Activated CD4-positive, alpha-beta memory T cell treated with anti-CD3 and anti-CD28 coated beads, Interleukin-2, amount 10 ng/mL, durations not matched to agents 7 days and 5 days (primary cell): ENCODE results near the gene PGM2. TPM values are rescaled to one million over a fixed set of nuclear protein-coding genes. Genes with fewer than 3 reads are reported as not detected.
A peak's percentile ranks its signal among the peaks of the same experiment; 100 is the strongest.

ENCODE experiments used
- CTCF ChIA-PET: fragments of 350-600 bp; sonication (Branson Sonifier 250); formaldehyde crosslinking; loops from one replicate; lab custom pipeline; 2021; ENCODE audit warnings: antibody characterized with exemption, inconsistent platforms; lab: Charles Lee
- POLR2A ChIA-PET: fragments of 350-600 bp; sonication (Branson Sonifier 250); formaldehyde crosslinking; loops from one replicate; lab custom pipeline; 2021; ENCODE audit warnings: antibody characterized with exemption; lab: Charles Lee
- DNase-seq: peaks from one replicate; pipeline ENCODE4 v3.0.0-alpha.2; 2020
- H3K27ac Mint-ChIP-seq: one replicate; pipeline ENCODE4 v1.8.0; 2021; ENCODE audit warnings: mild to moderate bottlenecking, mixed read lengths
- H3K27me3 Mint-ChIP-seq: one replicate; pipeline ENCODE4 v1.8.0; 2021; ENCODE audit warnings: mixed read lengths
- H3K36me3 Mint-ChIP-seq: one replicate; pipeline ENCODE4 v1.8.0; 2021; ENCODE audit warnings: low read depth, mixed read lengths
- H3K4me1 Mint-ChIP-seq: one replicate; pipeline ENCODE4 v1.8.0; 2021; ENCODE audit warnings: mixed read lengths
- H3K4me3 Mint-ChIP-seq: one replicate; pipeline ENCODE4 v1.8.0; 2021; ENCODE audit warnings: mild to moderate bottlenecking, mixed read lengths
- H3K9me3 Mint-ChIP-seq: one replicate; pipeline ENCODE4 v1.8.0; 2021; ENCODE audit warnings: mixed read lengths
- total RNA-seq, 2 experiments: library from RNA; stranded (reverse); gene quantifications; one replicate each; pipeline ENCODE4 v1.2.3, GENCODE V29; 2021

PGM2 gene
- total RNA-seq, 2 experiments from 2014 or later: 30.6 to 37.4 TPM

DNA sequence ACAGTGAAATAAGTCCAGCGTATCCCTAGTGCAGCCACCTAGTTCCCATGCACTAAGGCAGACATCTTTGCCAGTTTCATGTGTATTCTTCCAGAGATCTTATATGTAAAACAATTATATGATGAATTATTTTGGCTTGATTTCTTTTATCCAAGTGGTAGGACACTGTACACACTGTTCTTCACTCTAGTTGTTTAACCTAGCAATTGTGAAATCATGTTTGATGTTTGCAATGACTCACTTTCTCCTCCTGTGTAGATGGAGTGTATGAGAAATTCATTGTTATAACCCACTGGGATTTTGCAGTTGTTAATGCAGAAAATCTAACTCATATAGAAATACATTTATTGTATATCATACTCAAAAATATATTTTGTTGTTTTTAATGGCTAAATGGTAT lies 46.9 kb downstream of the PGM2 start:
- Mint-ChIP-seq H3K27ac (no peak overlapping the region), H3K27me3 (no peaks in the 10 kb centered on the region), H3K9me3 (no peaks in the 10 kb centered on the region), H3K4me1 (peaks cover 12% of the 10 kb centered on the region), H3K4me3 (no peak overlapping the region), H3K36me3 (peaks cover 2% of the 10 kb centered on the region)
- no peak for DNase-seq
- ChIA-PET CTCF (no interaction called here), POLR2A (no interaction called here)

DNA sequence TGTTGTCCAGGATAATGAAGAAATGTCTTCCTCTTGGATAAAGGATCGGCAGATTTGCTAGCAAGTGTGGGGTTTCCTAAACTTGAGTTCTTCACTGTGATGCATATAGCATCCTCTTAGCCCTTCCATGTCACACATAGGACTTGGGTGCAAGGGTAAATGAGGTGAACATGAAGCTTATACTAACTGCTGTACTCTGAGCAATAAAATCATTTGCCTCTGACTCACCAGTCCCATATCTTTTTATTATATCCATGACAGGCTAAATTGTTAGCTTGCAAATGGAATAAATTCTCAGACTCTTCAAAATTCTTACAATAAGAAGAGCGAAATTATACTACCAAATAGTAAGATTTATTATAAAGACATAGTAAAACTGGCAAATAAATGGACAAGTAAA lies 49.7 kb downstream of the PGM2 start:
- Mint-ChIP-seq H3K9me3 (no peaks in the 10 kb centered on the region), H3K36me3 (peaks cover 2% of the 10 kb centered on the region), H3K4me3 (no peak overlapping the region), H3K27ac (no peak overlapping the region), H3K4me1 (peaks cover 12% of the 10 kb centered on the region), H3K27me3 (no peaks in the 10 kb centered on the region)
- DNase-seq: no peak
- ChIA-PET POLR2A (interaction anchor here (1.3 kb wide), 1 partner anchor 46 kb away, joined by 3 read pairs; no protein-coding TSS in a partner anchor), CTCF (no interaction called here)

DNA sequence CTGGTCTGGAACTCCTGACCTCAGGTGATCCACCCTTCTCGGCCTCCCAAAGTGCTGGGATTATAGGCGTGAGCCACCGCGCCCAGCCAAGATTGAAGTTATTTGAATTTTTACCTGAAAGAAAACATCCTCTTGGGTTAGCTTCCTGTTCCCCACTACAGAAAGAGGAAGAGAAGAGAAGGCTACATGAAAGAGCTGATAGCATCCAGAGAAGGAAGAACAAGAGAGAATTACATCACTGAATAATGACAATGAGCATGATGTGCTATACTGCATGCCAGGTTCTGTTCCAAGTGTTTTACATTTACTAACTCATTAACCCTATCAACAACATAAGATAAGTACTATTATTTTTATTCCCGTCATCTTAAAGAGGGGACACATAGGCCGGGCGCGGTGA lies 52.9 kb downstream of the PGM2 start:
- H3K36me3 Mint-ChIP-seq: no peaks in the 10 kb centered on the region
- no peak overlapping the region for H3K4me3 Mint-ChIP-seq
- no peaks in the 10 kb centered on the region for H3K4me1 Mint-ChIP-seq
- H3K9me3 Mint-ChIP-seq: no peaks in the 10 kb centered on the region
- no peak overlapping the region for H3K27ac Mint-ChIP-seq
- CTCF ChIA-PET: no interaction called here
- POLR2A ChIA-PET: no interaction called here
- no peak for DNase-seq
- peaks cover 16% of the 10 kb centered on the region for H3K27me3 Mint-ChIP-seq

DNA sequence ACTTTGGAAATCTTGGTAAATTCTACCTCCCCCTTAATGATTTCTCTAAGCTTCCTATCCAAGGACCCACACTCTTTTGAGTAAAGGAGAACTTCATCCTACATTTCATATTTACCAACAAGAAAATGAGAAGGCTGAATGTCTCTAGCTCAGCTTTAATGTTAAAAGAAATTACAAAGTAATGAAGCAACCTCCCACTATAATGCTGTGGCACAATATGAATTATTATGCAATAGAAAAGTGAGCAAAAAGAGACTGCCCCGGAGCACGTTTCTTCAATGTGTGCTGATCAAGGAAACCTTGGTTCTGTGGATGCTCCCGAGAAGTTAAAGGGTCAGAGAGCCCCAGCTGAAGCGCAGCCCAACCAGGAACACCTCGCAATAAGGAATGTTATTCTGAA lies 55.3 kb downstream of the PGM2 start:
- H3K27ac Mint-ChIP-seq: no peak overlapping the region
- no peak for DNase-seq
- no peak overlapping the region for H3K4me3 Mint-ChIP-seq
- peaks cover 20% of the 10 kb centered on the region for H3K27me3 Mint-ChIP-seq
- CTCF ChIA-PET: no interaction called here
- H3K9me3 Mint-ChIP-seq: no peaks in the 10 kb centered on the region
- peaks cover 6% of the 10 kb centered on the region for H3K4me1 Mint-ChIP-seq
- H3K36me3 Mint-ChIP-seq: no peaks in the 10 kb centered on the region
- POLR2A ChIA-PET: no interaction called here

DNA sequence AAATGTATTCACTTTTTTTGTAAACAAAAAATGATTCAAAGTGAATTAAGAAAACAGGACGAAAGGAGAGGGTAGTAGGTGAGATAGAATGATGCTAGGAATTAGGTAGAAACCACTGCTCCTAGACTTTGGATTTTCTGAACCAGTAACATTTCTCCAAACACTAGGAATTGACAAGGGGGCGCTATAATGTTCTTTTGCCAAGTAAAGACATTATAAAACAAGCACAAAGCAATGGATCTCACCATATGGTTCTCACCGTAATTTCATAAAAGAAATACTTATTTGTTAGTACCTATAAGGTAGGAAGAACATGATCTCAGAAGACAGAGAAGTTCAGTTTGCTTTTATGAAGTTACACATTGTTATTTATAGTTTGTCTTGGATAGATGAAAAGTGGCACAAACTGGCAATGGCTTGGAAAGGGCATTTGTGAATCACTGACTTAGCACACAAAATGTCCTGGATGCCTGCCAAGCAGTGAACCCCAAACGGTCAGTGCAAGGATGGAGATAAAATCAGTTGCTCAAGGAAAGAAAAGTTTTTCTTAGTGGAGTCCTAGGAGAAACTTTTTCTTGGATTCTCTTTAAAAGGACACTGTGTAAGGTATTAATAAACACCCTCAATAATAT lies 56.3 kb downstream of the PGM2 start:
- Mint-ChIP-seq H3K9me3 (no peaks in the 10 kb centered on the region), H3K36me3 (no peaks in the 10 kb centered on the region), H3K27me3 (peaks cover 23% of the 10 kb centered on the region), H3K4me3 (no peak overlapping the region), H3K27ac (no peak overlapping the region), H3K4me1 (peaks cover 6% of the 10 kb centered on the region)
- ChIA-PET POLR2A (no interaction called here), CTCF (no interaction called here)
- no peak for DNase-seq

DNA sequence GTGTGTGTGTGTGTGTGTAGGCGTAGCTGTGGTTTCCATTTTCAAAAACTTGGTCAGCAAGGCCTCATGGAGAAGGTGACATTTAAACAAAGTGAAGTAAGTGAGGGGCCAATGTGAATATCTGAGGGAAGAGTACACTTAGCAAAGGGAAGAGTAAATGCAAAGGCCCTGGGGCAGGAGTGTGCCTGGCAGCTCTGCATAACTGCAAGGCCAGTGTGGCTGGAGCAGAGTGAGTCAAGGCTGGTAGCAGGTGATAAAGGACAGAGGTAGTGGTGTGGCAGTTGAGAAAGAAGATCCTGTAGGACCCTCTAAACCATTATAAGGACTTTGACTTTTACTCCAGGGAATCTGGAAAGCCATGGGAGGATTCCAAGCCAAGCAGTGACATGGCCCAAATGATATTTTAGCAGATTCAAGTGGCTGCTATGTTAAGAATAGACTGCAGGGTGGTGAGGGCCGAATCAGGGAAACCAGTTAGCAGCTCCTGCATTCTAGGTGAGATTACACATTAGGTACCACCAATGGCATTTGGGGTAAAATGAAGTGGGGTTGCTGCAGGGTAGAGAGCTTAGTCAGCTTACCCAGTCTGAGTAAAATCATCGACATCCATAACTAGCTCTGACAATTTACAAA lies 58.5 kb downstream of the PGM2 start:
- DNase-seq: no peak
- Mint-ChIP-seq H3K36me3 (no peaks in the 10 kb centered on the region), H3K4me3 (no peak overlapping the region), H3K9me3 (no peaks in the 10 kb centered on the region), H3K27me3 (peaks cover 28% of the 10 kb centered on the region), H3K27ac (no peak overlapping the region), H3K4me1 (peaks cover 15% of the 10 kb centered on the region)
- ChIA-PET POLR2A (no interaction called here), CTCF (no interaction called here)

DNA sequence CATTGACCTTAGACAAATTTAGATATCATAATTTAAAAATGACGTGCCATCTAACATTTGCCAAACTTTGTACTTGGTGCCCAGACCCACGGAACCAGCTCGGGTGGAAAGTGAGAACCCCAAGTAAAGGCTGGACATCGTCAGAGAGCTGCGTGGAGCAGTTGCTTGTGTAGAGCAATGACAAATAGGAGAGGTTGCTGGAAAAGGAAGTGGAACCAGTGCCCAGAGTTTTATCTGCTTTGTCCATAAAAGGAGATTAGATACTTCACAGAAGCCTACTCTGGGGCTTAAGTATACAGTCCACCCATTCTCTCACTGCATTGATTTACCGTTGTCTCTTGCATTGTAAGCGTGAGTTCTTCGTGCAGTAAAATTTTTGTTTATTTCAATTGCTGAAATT lies 59.0 kb downstream of the PGM2 start:
- ChIA-PET POLR2A (no interaction called here), CTCF (interaction anchor here (0.5 kb wide), 1 partner anchor 315 kb away, joined by 3 read pairs; no protein-coding TSS in a partner anchor)
- Mint-ChIP-seq H3K4me1 (peaks cover 15% of the 10 kb centered on the region), H3K27ac (no peak overlapping the region), H3K4me3 (no peak overlapping the region), H3K9me3 (no peaks in the 10 kb centered on the region), H3K36me3 (no peaks in the 10 kb centered on the region), H3K27me3 (peaks cover 31% of the 10 kb centered on the region)
- no peak for DNase-seq

DNA sequence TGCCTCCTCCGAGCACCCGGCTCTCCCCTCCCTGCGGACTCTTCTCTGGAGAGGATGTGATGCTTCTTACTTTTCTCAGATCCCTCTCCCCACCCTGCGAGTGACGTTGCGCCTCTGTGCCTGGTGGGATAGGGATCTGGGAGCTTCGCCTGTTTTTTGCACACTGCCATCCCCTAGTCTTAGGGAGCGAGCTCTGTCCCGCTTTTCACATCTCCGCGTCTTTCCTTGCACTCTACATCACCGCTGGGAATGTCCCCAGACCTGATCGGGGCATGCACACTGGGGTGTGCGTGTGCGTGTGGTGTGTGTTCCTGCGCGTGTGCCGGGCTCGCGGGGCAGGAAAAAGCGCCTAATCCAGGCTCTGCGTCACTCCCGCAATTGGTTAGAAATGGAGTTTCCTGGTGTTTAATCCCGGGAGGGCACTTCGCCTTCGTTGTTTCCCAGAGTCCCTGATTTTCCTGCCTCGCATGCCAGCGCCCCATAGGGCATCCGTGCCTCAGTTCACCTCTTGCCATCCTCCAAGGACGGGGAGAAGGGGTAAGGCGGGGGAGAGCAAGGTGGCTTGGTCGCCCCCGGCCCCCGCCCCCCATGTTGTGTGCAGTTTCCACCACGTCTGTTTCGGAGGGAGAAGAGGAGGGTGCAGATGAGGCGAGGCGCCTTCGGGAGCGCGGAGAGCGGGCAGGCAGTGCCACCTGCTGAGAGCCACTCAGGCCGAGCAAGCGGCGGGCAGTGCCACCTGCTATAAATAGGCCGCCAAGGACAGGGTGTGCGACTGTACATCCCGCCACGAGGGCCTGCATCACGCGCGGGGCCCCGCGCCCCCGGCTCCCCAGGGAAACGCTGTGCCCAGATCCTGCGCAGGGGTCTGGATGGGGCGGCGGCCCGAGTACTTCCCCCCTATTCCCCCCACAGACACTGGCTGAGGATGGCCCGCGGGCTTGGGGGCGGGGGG lies 63.6 kb downstream of the PGM2 start:
- ChIA-PET POLR2A (interaction anchor here (0.6 to 3.0 kb wide), 5 partner anchors 29 to 203 kb away, joined by 3 to 31 read pairs (median 9); partner anchors contain the start of genes PGM2 and RELL1), CTCF (no interaction called here)
- H3K27me3 Mint-ChIP-seq: peaks cover 13% of the 10 kb centered on the region

DNA sequence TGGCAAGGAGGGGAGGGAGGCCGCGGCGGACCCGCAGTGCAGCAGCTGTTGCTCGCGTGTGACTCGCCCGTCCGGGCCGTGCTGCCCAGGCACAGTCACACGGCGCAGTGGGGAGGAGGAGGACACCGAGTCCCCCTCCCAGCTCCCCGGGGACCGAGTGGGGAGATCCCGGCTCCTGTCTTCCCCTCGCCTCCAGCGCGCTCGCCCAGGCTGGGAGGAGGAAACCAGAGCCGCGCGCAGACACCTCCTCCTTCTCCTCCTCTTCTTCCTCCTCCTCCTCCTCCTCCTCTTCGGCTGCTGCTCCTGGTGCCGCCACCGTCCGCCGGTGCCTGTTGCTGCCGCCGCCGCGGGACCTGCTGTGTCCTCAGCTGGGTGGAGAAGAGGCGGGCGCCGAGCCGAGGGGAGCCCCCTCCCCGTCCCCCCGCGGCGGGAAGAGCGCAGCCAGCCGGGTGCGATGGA lies 64.3 kb downstream of the PGM2 start, which contains the start of gene TBC1D1:
Gene TBC1D1 (plus strand): TSS at position 284 of the 459 bp plus-strand sequence. CDS start 11,012 bp downstream, outside the sequence.
- H3K9me3 Mint-ChIP-seq: no peaks in the 10 kb centered on the region

More for the DNA sequence above, 63.6 kb downstream of the PGM2 start:
- peak overlapping the region; percentile 65 for H3K4me3 Mint-ChIP-seq
- H3K27ac Mint-ChIP-seq: no peak overlapping the region
- H3K9me3 Mint-ChIP-seq: no peaks in the 10 kb centered on the region
- peaks cover 20% of the 10 kb centered on the region for H3K36me3 Mint-ChIP-seq
- peak; percentile 31 for DNase-seq
- H3K4me1 Mint-ChIP-seq: peaks cover 31% of the 10 kb centered on the region

DNA sequence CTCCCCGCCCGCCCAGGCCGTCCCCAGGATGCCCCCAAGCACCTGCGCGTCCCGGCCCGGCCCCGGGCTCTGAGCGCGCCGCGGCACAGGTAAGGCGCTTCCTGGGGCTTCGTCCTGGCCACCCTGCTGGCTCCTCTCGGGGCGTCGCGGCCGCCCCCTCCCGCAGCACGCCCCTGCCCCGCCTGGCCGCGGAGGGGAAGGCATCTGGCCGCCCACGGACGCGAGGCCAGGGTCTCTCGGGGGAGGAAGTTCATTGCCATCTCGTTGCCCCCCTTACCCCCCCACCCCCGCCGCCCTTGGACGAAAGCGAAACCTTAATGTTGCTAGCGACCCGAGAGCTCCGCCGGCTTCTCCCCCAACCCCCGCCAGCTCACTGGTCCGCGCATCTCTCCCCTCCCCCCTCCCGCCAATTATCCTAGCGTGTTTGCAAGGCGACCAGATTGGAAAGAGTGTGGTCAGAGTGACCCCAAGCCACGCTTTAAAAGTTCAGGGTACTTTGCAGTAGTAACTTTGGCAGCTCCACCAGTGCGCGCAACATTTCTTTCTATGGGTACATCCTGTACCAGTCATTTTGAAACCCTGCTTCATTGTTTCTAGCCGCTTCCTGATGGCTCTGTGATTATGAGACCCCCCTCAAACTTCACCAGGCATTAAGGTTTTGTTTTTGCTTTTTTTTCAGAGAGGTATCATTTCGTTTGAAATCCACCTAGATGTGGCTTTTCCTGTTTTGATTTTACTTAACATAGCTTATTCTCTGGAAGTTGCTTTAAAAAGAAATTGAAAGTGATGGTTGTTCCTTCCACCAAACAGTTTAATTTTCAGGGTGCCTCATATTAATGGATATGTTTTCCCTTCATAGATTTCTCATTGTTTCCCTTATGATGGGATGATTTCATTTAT lies 65.0 kb downstream of the PGM2 start:
- peak overlapping the region; percentile 91 for H3K27ac Mint-ChIP-seq
- peak; percentile 71 for DNase-seq
- H3K4me3 Mint-ChIP-seq: peak overlapping the region; percentile 96
- peaks cover 30% of the 10 kb centered on the region for H3K36me3 Mint-ChIP-seq
- peaks cover 39% of the 10 kb centered on the region for H3K4me1 Mint-ChIP-seq
- ChIA-PET POLR2A (interaction anchor here (0.9 to 3.0 kb wide), 17 partner anchors 12 to 1462 kb away, joined by 3 to 31 read pairs (median 3); partner anchors contain the start of genes PGM2 and RELL1), CTCF (interaction anchor here (0.7 to 1.5 kb wide), 11 partner anchors 17 to 439 kb away, joined by 3 to 6 read pairs (median 3); no protein-coding TSS in a partner anchor)
- H3K27me3 Mint-ChIP-seq: peaks cover 13% of the 10 kb centered on the region
- no peaks in the 10 kb centered on the region for H3K9me3 Mint-ChIP-seq

More for the DNA sequence above, 64.3 kb downstream of the PGM2 start, which contains the start of gene TBC1D1:
- CTCF ChIA-PET: interaction anchor here (0.9 to 1.3 kb wide), 5 partner anchors 17 to 438 kb away, joined by 3 to 4 read pairs (median 3); no protein-coding TSS in a partner anchor
- peak; percentile 58 for DNase-seq
- peaks cover 13% of the 10 kb centered on the region for H3K27me3 Mint-ChIP-seq
- peak within 1 kb of the TSS; percentile 96 for H3K4me3 Mint-ChIP-seq
- POLR2A ChIA-PET: interaction anchor here (0.6 to 3.0 kb wide), 11 partner anchors 12 to 204 kb away, joined by 3 to 31 read pairs (median 3); partner anchors contain the start of genes PGM2 and RELL1
- peaks cover 36% of the 10 kb centered on the region for H3K4me1 Mint-ChIP-seq
- H3K27ac Mint-ChIP-seq: peak within 1 kb of the TSS; percentile 91
- peaks cover 25% of the 10 kb centered on the region for H3K36me3 Mint-ChIP-seq

DNA sequence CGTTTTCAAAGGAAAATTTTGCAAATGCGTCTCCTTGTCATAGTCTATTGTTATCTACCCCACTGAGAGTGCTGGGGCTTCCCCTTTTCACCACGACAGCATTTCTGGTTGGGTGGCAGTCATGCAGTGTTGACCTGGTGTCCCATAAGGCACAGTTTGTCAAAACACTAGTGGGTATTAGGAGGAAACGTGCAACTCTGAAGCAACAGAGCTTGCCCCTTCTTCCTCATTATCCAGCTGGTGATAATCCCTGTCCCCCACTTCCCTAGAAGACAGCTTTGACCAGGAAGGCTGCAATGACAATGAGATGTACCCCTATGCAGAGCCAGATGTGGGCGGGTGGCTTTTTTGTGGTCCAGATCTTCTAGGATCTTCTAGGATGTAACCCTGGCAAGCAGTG lies 66.2 kb downstream of the PGM2 start:
- Mint-ChIP-seq H3K4me1 (peaks cover 43% of the 10 kb centered on the region), H3K9me3 (no peaks in the 10 kb centered on the region), H3K36me3 (peaks cover 35% of the 10 kb centered on the region), H3K4me3 (peak overlapping the region; percentile 96), H3K27ac (peak overlapping the region; percentile 91), H3K27me3 (peaks cover 9% of the 10 kb centered on the region)
- peak; percentile 52 for DNase-seq
- ChIA-PET POLR2A (interaction anchor here (0.7 to 3.0 kb wide), 9 partner anchors 9 to 206 kb away, joined by 3 to 31 read pairs (median 7); partner anchors contain the start of genes PGM2 and RELL1), CTCF (interaction anchor here (0.9 to 1.5 kb wide), 3 partner anchors 84 to 143 kb away, joined by 3 to 6 read pairs (median 4); no protein-coding TSS in a partner anchor)
